Measurements from ENCODE around the gene CABP2. TPM values are rescaled to one million over a fixed set of nuclear protein-coding genes. Genes with fewer than 3 reads are reported as not detected.

The CABP2 gene
- total RNA-seq, 5 donors from 2014 or later (not counting 1 experiment from before 2014, with no cell fraction given): not detected

DNA sequence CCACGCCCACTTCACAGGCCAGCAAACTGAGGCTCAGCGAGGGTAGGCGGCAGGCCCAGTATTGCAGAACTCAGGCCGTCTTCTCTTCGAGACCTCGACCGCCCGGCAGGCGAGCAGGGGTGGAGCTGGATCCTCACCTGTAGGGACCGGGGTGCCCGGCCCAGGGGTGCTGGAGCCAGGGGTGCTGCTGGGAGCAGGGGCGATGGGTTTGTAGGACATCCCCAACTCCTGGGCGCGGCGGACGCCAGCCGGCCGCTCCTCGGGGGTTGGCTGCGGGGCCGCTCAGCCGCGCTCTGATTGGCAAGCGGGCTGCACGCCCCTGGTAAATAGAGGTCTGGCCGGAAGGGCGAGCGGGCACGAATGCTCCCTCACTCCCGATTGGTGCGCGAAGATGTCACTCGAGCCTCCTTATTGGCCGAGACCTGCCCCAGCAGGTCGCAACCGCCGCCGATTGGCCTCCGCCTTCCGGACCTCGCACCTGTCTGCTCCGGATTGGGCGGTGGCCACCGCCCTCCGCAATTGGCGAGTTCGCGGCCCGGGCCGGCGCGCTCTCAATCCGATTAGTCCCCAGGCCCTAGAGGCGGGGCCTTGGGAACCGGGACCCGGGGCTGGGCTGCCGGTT lies 15.3 kb downstream of the CABP2 start, which contains the start of gene CDK2AP2:
CDK2AP2 (minus strand) TSS at position 299 of the 622 bp plus-strand sequence; CDS start at position 219, 80 bp downstream.
- peak within 1 kb of the TSS; percentile 94 to 95 for H3K27ac Mint-ChIP-seq
- ChIA-PET CTCF (interaction anchor here in 1 of 2 donors (1.5 kb wide), 1 partner anchor 156 kb away, joined by 4 read pairs; no protein-coding TSS in a partner anchor), POLR2A (interaction anchor here in 1 of 2 donors (0.6 kb wide), 1 partner anchor 47 kb away, joined by 3 read pairs; no protein-coding TSS in a partner anchor)
- peak; percentile 90 to 99 (median 97) for DNase-seq
- H3K4me3 Mint-ChIP-seq: peak within 1 kb of the TSS; percentile 84 to 94 (median 87)
- ATAC-seq (replicated peaks in 1 of 4): peak; percentile 78 to 82 (median 80)
- H3K9me3 Mint-ChIP-seq: no peaks in the 10 kb centered on the region
- H3K9me3 ChIP-seq: no peaks in the 10 kb centered on the region
- peaks cover 0 to 11% of the 10 kb centered on the region in 2 donors for H3K36me3 ChIP-seq (ENCODE audit: control insufficient read depth in 2 of 2, extremely low read depth in 1 of 2, insufficient read depth in 1 of 2, low read length in 1 of 2)
- peaks cover 0 to 6% of the 10 kb centered on the region in 2 donors for H3K27me3 Mint-ChIP-seq
- peaks cover 10 to 51% of the 10 kb centered on the region in 2 experiments for H3K4me1 ChIP-seq (ENCODE audit: control insufficient read depth in 1 of 2, extremely low read depth in 1 of 2, insufficient read depth in 2 of 2, low read length in 2 of 2)
- H3K4me1 Mint-ChIP-seq: peaks cover 32 to 44% (median 39%) of the 10 kb centered on the region in 3 donors
- WGBS (ENCODE audit: insufficient coverage): 0% methylated on average over 57 of the region's 57 CpGs
- H3K27ac ChIP-seq (ENCODE audit: low read length): peak within 1 kb of the TSS; percentile 92
- peak within 1 kb of the TSS; percentile 76 to 77 for H3K4me3 ChIP-seq (ENCODE audit: control insufficient read depth in 1 of 2, extremely low read depth in 1 of 2, low read length in 1 of 2)
- peaks cover 0 to 15% of the 10 kb centered on the region in 2 experiments for H3K27me3 ChIP-seq (replicated peaks in 1 of 2; ENCODE audit: control insufficient read depth in 2 of 2, extremely low read depth in 1 of 2, insufficient read depth in 2 of 2, low read length in 1 of 2)
- H3K36me3 Mint-ChIP-seq: peaks cover 4% of the 10 kb centered on the region

- Mint-ChIP-seq H3K4me3 (peak overlapping the region; percentile 84 to 94 (median 87)), H3K9me3 (no peaks in the 10 kb centered on the region), H3K4me1 (peaks cover 37 to 48% (median 44%) of the 10 kb centered on the region in 3 donors), H3K27me3 (peaks cover 0 to 6% of the 10 kb centered on the region in 2 donors), H3K27ac (peak overlapping the region; percentile 94 to 95), H3K36me3 (peaks cover 7% of the 10 kb centered on the region)
- ATAC-seq (replicated peaks in 1 of 4) (no peak), DNase-seq (peak in 5 of 35 experiments; percentile 15 to 26 (median 19))
- H3K4me3 ChIP-seq (ENCODE audit: control insufficient read depth in 1 of 2, extremely low read depth in 1 of 2, low read length in 1 of 2): peak overlapping the region; percentile 76 to 77
- peak overlapping the region; percentile 92 for H3K27ac ChIP-seq (ENCODE audit: low read length)
- ChIA-PET CTCF (interaction anchor here in 1 of 2 donors (1.5 kb wide), 1 partner anchor 156 kb away, joined by 4 read pairs; no protein-coding TSS in a partner anchor), POLR2A (no interaction called here)
- H3K36me3 ChIP-seq (ENCODE audit: control insufficient read depth in 2 of 2, extremely low read depth in 1 of 2, insufficient read depth in 1 of 2, low read length in 1 of 2): peaks cover 0 to 17% of the 10 kb centered on the region in 2 donors
- peaks cover 0 to 11% of the 10 kb centered on the region in 2 experiments for H3K27me3 ChIP-seq (replicated peaks in 1 of 2; ENCODE audit: control insufficient read depth in 2 of 2, extremely low read depth in 1 of 2, insufficient read depth in 2 of 2, low read length in 1 of 2)
- H3K9me3 ChIP-seq: no peaks in the 10 kb centered on the region
- 13% methylated on average over 31 of the region's 33 CpGs for WGBS (ENCODE audit: insufficient coverage)
- peaks cover 10 to 55% of the 10 kb centered on the region in 2 experiments for H3K4me1 ChIP-seq (ENCODE audit: control insufficient read depth in 1 of 2, extremely low read depth in 1 of 2, insufficient read depth in 2 of 2, low read length in 2 of 2)
These were observed 15.9 kb downstream of the CABP2 start for GRCh38 chr11:67507242-67507863.

DNA sequence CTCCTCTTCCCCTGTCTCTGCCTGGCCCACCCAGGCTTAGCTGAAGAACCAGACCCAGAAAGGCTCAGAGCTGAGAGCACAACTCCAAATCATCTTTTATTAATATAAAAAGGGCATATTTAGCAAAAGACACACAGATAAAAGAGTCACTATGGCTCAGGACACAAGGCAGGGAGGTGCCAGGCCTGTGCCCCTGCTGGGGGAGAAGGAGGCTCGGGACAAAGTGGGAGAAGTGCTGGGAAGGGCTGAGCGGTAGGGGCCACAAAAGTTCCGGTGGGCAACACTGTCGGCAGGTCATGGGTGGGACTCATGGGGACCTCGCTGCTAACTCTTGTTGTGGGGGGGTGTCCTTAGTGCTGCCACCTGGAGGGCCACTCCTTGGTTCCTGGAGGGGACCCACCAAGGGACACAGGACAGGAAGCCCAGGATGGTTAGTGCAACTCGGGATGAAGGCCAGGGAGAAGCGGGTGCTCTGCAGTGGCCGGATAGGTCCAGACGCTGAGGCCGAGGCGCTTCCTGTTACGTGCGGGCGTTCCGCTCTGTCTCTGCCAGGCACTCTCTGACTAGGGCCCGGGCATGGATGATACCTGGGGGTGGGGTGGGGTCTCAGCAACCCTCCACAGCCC lies 16.7 kb downstream of the CABP2 start:
- Mint-ChIP-seq H3K36me3 (peaks cover 7% of the 10 kb centered on the region), H3K9me3 (no peaks in the 10 kb centered on the region), H3K27ac (peak overlapping the region; percentile 94 to 95), H3K4me1 (peaks cover 38 to 48% (median 44%) of the 10 kb centered on the region in 3 donors), H3K4me3 (peak overlapping the region; percentile 84 to 94 (median 87)), H3K27me3 (peaks cover 0 to 6% of the 10 kb centered on the region in 2 donors)
- ChIA-PET CTCF (interaction anchor here in 1 of 2 donors (1.5 kb wide), 1 partner anchor 155 kb away, joined by 4 read pairs; no protein-coding TSS in a partner anchor), POLR2A (interaction anchor here in 1 of 2 donors (0.9 kb wide), 1 partner anchor 115 kb away, joined by 3 read pairs; the partner anchor contains the start of gene RAD9A)
- DNase-seq (peak in 1 of 35 experiments; percentile 25), ATAC-seq (replicated peaks in 1 of 4) (no peak)
- H3K4me1 ChIP-seq (ENCODE audit: control insufficient read depth in 1 of 2, extremely low read depth in 1 of 2, insufficient read depth in 2 of 2, low read length in 2 of 2): peaks cover 10 to 62% of the 10 kb centered on the region in 2 experiments
- peak overlapping the region in 1 of 2 donors; percentile 56 for H3K4me3 ChIP-seq (ENCODE audit: control insufficient read depth in 1 of 2, extremely low read depth in 1 of 2, low read length in 1 of 2)
- H3K9me3 ChIP-seq: no peaks in the 10 kb centered on the region
- peak overlapping the region; percentile 92 for H3K27ac ChIP-seq (ENCODE audit: low read length)
- 74% methylated on average over 7 of the region's 16 CpGs for whole genome bisulfite sequencing (ENCODE audit: insufficient coverage)
- H3K36me3 ChIP-seq (ENCODE audit: control insufficient read depth in 2 of 2, extremely low read depth in 1 of 2, insufficient read depth in 1 of 2, low read length in 1 of 2): peaks cover 0 to 26% of the 10 kb centered on the region in 2 donors
- peaks cover 0 to 6% of the 10 kb centered on the region in 2 experiments for H3K27me3 ChIP-seq (replicated peaks in 1 of 2; ENCODE audit: control insufficient read depth in 2 of 2, extremely low read depth in 1 of 2, insufficient read depth in 2 of 2, low read length in 1 of 2)

- H3K9me3 Mint-ChIP-seq: no peaks in the 10 kb centered on the region
- peaks cover 44 to 54% (median 49%) of the 10 kb centered on the region in 3 donors for H3K4me1 Mint-ChIP-seq
These were observed 17.4 kb downstream of the CABP2 start for GRCh38 chr11:67505605-67506396.

GRCh38 chr11:67504950-67505581 lies 18.2 kb downstream of the CABP2 start, which contains the start of gene PITPNM1:
TSS of gene PITPNM1 (minus strand) at chr11:67505363. CDS start at chr11:67504180, 1,183 bp downstream.
- peaks cover 12 to 67% of the 10 kb centered on the region in 2 experiments for H3K4me1 ChIP-seq (ENCODE audit: control insufficient read depth in 1 of 2, extremely low read depth in 1 of 2, insufficient read depth in 2 of 2, low read length in 2 of 2)

More at GRCh38 chr11:67505605-67506396, 17.4 kb downstream of the CABP2 start:
- Histone ChIP-seq H3K9me3 (no peaks in the 10 kb centered on the region), H3K4me3 (ENCODE audit: control insufficient read depth in 1 of 2, extremely low read depth in 1 of 2, low read length in 1 of 2) (peak overlapping the region; percentile 56 to 92), H3K36me3 (ENCODE audit: control insufficient read depth in 2 of 2, extremely low read depth in 1 of 2, insufficient read depth in 1 of 2, low read length in 1 of 2) (peaks cover 4 to 33% of the 10 kb centered on the region in 2 donors), H3K4me1 (ENCODE audit: control insufficient read depth in 1 of 2, extremely low read depth in 1 of 2, insufficient read depth in 2 of 2, low read length in 2 of 2) (peaks cover 10 to 62% of the 10 kb centered on the region in 2 experiments), H3K27me3 (replicated peaks in 1 of 2; ENCODE audit: control insufficient read depth in 2 of 2, extremely low read depth in 1 of 2, insufficient read depth in 2 of 2, low read length in 1 of 2) (no peaks in the 10 kb centered on the region), H3K27ac (ENCODE audit: low read length) (peak overlapping the region; percentile 92)
- peak overlapping the region; percentile 84 to 94 (median 87) for H3K4me3 Mint-ChIP-seq
- CTCF ChIA-PET: interaction anchor here in 1 of 2 donors (0.6 to 0.7 kb wide), 3 partner anchors 23 to 673 kb away, joined by 3 to 4 read pairs (median 3); partner anchors contain the start of genes AIP and PTPRCAP
- peaks cover 0 to under 1% of the 10 kb centered on the region in 2 donors for H3K27me3 Mint-ChIP-seq
- DNase-seq (peak; percentile 71 to 95 (median 85)), ATAC-seq (replicated peaks in 1 of 4) (peak; percentile 36 to 52 (median 40))
- H3K27ac Mint-ChIP-seq: peak overlapping the region; percentile 94 to 95
- WGBS (ENCODE audit: insufficient coverage): 4% methylated on average over 14 of the region's 17 CpGs
- POLR2A ChIA-PET: interaction anchor here in 1 of 2 donors (0.9 kb wide), 1 partner anchor 114 kb away, joined by 3 read pairs; the partner anchor contains the start of gene RAD9A
- H3K36me3 Mint-ChIP-seq: peaks cover 12% of the 10 kb centered on the region

More at GRCh38 chr11:67504950-67505581, 18.2 kb downstream of the CABP2 start, which contains the start of gene PITPNM1:
- Histone ChIP-seq H3K27me3 (replicated peaks in 1 of 2; ENCODE audit: control insufficient read depth in 2 of 2, extremely low read depth in 1 of 2, insufficient read depth in 2 of 2, low read length in 1 of 2) (no peaks in the 10 kb centered on the region), H3K4me3 (ENCODE audit: control insufficient read depth in 1 of 2, extremely low read depth in 1 of 2, low read length in 1 of 2) (peak within 1 kb of the TSS; percentile 92 to 97), H3K9me3 (no peaks in the 10 kb centered on the region), H3K36me3 (ENCODE audit: control insufficient read depth in 2 of 2, extremely low read depth in 1 of 2, insufficient read depth in 1 of 2, low read length in 1 of 2) (peaks cover 4 to 40% of the 10 kb centered on the region in 2 donors), H3K27ac (ENCODE audit: low read length) (peak within 1 kb of the TSS; percentile 92)
- POLR2A ChIA-PET: no interaction called here
- peaks cover 48 to 58% (median 52%) of the 10 kb centered on the region in 3 donors for H3K4me1 Mint-ChIP-seq
- peaks cover 17% of the 10 kb centered on the region for H3K36me3 Mint-ChIP-seq
- H3K9me3 Mint-ChIP-seq: no peaks in the 10 kb centered on the region
- CTCF ChIA-PET: interaction anchor here in 1 of 2 donors (0.6 to 0.7 kb wide), 3 partner anchors 22 to 672 kb away, joined by 3 to 4 read pairs (median 3); partner anchors contain the start of genes AIP and PTPRCAP
- WGBS (ENCODE audit: insufficient coverage): 0% methylated on average over 39 of the region's 58 CpGs
- peak within 1 kb of the TSS; percentile 94 to 95 for H3K27ac Mint-ChIP-seq
- ATAC-seq (replicated peaks in 1 of 4): peak in 3 of 4 experiments; percentile 15 to 28 (median 21)
- H3K4me3 Mint-ChIP-seq: peak within 1 kb of the TSS; percentile 89 to 94 (median 89)
- peak in 31 of 35 experiments; percentile 32 to 81 (median 55) for DNase-seq
- H3K27me3 Mint-ChIP-seq: no peaks in the 10 kb centered on the region
